ENCODE data around the gene RALA.
"Not testable (repeated sequence)": the region's sequence is repeated elsewhere in the genome, so short reads cannot be mapped to it uniquely, and the experiment has no call there.

The RALA gene

DNA sequence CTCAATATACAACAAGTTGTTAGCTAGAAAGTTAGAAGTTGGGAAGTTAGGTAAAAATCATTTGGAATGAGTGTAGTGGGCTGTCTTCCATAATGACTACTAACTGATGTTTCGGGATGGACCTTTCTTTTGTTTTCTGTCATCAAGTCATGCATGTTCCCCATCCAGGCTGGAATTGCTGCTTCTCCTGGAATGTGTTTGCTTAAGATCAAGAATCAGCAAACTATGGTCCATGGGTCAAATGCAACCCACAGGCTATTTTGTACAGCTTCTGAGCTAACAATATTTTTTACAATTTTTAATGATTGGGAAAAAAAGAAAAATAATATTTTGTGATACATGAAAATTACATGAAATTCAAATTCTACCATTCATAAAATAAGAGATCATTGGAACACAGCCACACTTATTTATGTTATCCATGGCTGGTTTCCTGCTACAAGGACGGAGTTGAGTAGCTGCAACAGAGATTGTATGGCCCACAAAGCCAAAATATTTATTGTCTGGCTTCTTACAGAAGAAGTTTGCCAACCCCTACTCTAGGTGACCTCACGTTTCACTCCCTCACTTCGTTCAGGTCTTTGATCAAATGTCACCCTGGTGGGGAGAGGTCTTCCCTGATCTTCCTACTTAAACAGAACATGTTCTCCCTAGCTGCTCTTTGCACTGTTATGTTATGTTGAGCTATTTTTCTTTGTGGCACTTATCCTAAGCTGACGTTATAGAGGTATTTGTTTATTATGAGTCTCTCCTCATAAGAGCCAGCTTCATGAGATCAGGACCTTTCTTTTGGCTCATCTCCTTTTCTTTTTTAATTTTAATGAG is 127.1 kb downstream of the RALA start:
- no peak overlapping the region for H3K4me3 ChIP-seq (ENCODE audit: low read depth, low read length)
- no peak for DNase-seq (ENCODE audit: low read depth)
- no peak for TF ChIP-seq CTCF (conservative IDR thresholded peaks at IDR 0.05; ENCODE audit: low read depth, low read length)

- DNase-seq (ENCODE audit: low read depth) = not testable (repeated sequence)
Observed at GRCh38 chr7:39753237-39753636, 129.9 kb downstream of the RALA start.

GRCh38 chr7:39753823-39754325 is 130.5 kb downstream of the RALA start:
- no peak for DNase-seq (ENCODE audit: low read depth)
- no peak for TF ChIP-seq CTCF (conservative IDR thresholded peaks at IDR 0.05; ENCODE audit: low read depth, low read length)

More at GRCh38 chr7:39753237-39753636, 129.9 kb downstream of the RALA start:
- H3K4me3 ChIP-seq (ENCODE audit: low read depth, low read length) = not testable (repeated sequence)

GRCh38 chr7:39754326-39755120 is 131.2 kb downstream of the RALA start:
- DNase-seq (ENCODE audit: low read depth) = peak; percentile 42
- peak; percentile 1 for TF ChIP-seq CTCF (conservative IDR thresholded peaks at IDR 0.05; ENCODE audit: low read depth, low read length)
- no peak overlapping the region for H3K4me3 ChIP-seq (ENCODE audit: low read depth, low read length)

More at GRCh38 chr7:39753823-39754325, 130.5 kb downstream of the RALA start:
- no peak overlapping the region for H3K4me3 ChIP-seq (ENCODE audit: low read depth, low read length)

- H3K4me3 ChIP-seq (ENCODE audit: low read depth, low read length) = no peak overlapping the region
- no peak for TF ChIP-seq CTCF (conservative IDR thresholded peaks at IDR 0.05; ENCODE audit: low read depth, low read length)
- no peak for DNase-seq (ENCODE audit: low read depth)
Observed at GRCh38 chr7:39757604-39758003, 134.2 kb downstream of the RALA start.
